T47D (cell line): ENCODE data around the gene MMP25.
A peak's percentile ranks its signal among the peaks of the same experiment; 100 is the strongest.

Source experiments
- DNase-seq, 2 experiments: peaks; one replicate each; pipeline versions ENCODE4 v3.0.0 to v3.0.0-alpha.2; 2011 to 2012; ENCODE audit warnings: low read depth in 1 of 2, low spot score in 1 of 2
- JUND ChIP-seq: IDR thresholded peaks from 2 replicates; pipeline ENCODE4 v1.6.1; 2012; ENCODE audit warnings: low read depth
- in situ Hi-C: cut with HindIII; loops from 2 replicates; pipeline ENCODE4 v1.10.0; 2016; ENCODE audit warnings: low sequenced_read_pairs, low pct_unique_long_range_greater_than_20kb

Gene MMP25

GRCh38 chr16:3094289-3095027, 48.1 kb downstream of the MMP25 start:
- DNase-seq: peak in 1 of 2 experiments; percentile 73
- no peak for TF ChIP-seq JUND
- in situ Hi-C loops: no loop called here

GRCh38 chr16:3095869-3096268, 49.5 kb downstream of the MMP25 start:
- no peak for TF ChIP-seq JUND
- in situ Hi-C loops: no loop called here
- no peak for DNase-seq

GRCh38 chr16:3096362-3096761, 50.0 kb downstream of the MMP25 start:
- in situ Hi-C loops: no loop called here
- DNase-seq: no peak
- TF ChIP-seq JUND: no peak

GRCh38 chr16:3097266-3097665, 50.9 kb downstream of the MMP25 start:
- TF ChIP-seq JUND: no peak
- in situ Hi-C loops: no loop called here
- no peak for DNase-seq

- DNase-seq: no peak
- no peak for TF ChIP-seq JUND
- in situ Hi-C loops: no loop called here
Observed at GRCh38 chr16:3098459-3099394, 52.4 kb downstream of the MMP25 start, which contains the start of gene ZSCAN10. Gene ZSCAN10 (minus strand): TSS chr16:3099294. CDS start chr16:3092937, 6,357 bp downstream.

- in situ Hi-C loops: no loop called here
Observed at GRCh38 chr16:3099395-3099731, 53.0 kb downstream of the MMP25 start.

GRCh38 chr16:3099732-3100499, 53.6 kb downstream of the MMP25 start:
- TF ChIP-seq JUND: no peak
- in situ Hi-C loops: no loop called here
- peak; percentile 93 to 96 for DNase-seq

More at GRCh38 chr16:3099395-3099731, 53.0 kb downstream of the MMP25 start:
- DNase-seq: no peak
- no peak for TF ChIP-seq JUND

- TF ChIP-seq JUND: no peak
- peak in 1 of 2 experiments; percentile 73 for DNase-seq
- in situ Hi-C loops: no loop called here
Observed at GRCh38 chr16:3101018-3101840, 54.9 kb downstream of the MMP25 start.

- no peak for DNase-seq
- no peak for TF ChIP-seq JUND
- in situ Hi-C loops: no loop called here
Observed at GRCh38 chr16:3101841-3102470, 55.6 kb downstream of the MMP25 start.

- peak; percentile 91 to 96 for DNase-seq
- TF ChIP-seq JUND: no peak
- in situ Hi-C loops: no loop called here
Observed at GRCh38 chr16:3106205-3106928, 60.0 kb downstream of the MMP25 start.
